AG20443 (cell line): ENCODE data around the gene DOCK1.

Experiments used
- DNase-seq: peaks from one replicate; pipeline ENCODE4 v3.0.0; 2012; ENCODE audit warnings: low spot score, mixed read lengths

DOCK1 gene

GRCh38 chr10:127427926-127428325 lies 522.7 kb downstream of the DOCK1 start:
- DNase-seq: no peak

DNA sequence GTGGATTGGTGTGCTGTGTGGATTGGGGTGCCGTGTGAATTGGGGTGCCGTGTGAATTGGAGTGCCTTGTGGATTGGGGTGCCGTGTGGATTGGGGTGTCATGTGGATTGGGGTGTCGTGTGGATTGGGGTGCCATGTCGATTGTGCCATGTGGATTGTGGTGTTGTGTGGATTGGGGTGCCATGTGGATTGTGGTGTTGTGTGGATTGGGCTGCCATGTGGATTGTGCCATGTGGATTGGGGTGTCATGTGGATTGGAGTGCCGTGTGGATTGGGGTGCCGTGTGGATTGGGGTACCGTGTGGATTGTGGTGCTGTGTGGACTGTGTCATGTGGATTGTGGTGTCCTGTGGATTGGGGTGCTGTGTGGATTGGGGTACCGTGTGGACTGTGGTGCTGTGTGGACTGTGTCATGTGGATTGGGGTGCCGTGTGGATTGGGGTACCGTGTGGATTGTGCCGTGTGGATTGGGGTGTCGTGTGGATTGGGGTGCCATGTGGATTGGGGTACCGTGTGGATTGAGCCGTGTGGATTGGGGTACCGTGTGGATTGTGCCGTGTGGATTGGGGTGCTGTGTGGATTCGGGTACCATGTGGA lies 523.3 kb downstream of the DOCK1 start:
- DNase-seq: no peak

DNA sequence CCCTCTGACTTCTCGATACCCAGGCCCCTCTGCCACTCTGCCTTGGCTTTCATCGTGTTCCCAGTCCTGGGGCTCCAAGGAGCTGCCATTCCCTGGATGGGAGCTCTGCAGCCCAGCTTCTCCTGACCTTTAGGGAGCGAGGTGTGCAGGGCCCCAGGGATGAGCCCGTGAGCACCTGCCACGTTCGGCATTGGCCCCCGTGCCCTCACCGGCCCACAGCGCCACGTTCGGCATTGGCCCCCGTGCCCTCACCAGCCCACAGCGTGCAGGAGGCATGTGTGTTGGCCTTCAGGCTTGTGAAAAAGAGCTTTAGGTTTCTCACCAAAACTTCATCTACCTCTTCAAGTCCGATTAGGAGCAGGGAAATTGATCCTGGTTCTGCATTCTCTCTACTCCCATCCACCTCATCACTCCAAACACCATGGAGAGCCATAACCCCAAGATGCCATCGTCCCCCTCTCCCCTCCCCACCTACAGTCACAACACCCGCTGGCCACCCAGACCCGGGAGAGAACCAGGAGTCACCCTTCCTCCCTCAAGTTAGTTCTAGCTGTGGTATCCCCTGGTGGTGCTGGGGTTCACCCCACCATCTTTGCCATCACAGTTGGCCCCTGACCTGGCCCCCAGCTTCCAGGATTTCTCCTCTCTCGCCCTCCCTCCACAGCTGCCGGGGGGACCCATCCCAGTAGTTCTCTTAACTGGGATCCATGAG lies 524.5 kb downstream of the DOCK1 start:
- DNase-seq: no peak

GRCh38 chr10:127431525-127431924 lies 526.3 kb downstream of the DOCK1 start:
- no peak for DNase-seq

GRCh38 chr10:127434006-127434405 lies 528.8 kb downstream of the DOCK1 start:
- DNase-seq: no peak

- no peak for DNase-seq
Observed at GRCh38 chr10:127435246-127435645, 530.0 kb downstream of the DOCK1 start.

- no peak for DNase-seq
Observed at GRCh38 chr10:127440371-127440770, 535.1 kb downstream of the DOCK1 start.

GRCh38 chr10:127441350-127442219 lies 536.4 kb downstream of the DOCK1 start:
- no peak for DNase-seq

- DNase-seq: no peak
Observed at GRCh38 chr10:127442220-127442525, 536.9 kb downstream of the DOCK1 start.

GRCh38 chr10:127444155-127444554 lies 538.9 kb downstream of the DOCK1 start:
- DNase-seq: no peak

- DNase-seq: no peak
Observed at GRCh38 chr10:127447197-127447596, 542.0 kb downstream of the DOCK1 start.

GRCh38 chr10:127449490-127449889 lies 544.3 kb downstream of the DOCK1 start:
- no peak for DNase-seq

DNA sequence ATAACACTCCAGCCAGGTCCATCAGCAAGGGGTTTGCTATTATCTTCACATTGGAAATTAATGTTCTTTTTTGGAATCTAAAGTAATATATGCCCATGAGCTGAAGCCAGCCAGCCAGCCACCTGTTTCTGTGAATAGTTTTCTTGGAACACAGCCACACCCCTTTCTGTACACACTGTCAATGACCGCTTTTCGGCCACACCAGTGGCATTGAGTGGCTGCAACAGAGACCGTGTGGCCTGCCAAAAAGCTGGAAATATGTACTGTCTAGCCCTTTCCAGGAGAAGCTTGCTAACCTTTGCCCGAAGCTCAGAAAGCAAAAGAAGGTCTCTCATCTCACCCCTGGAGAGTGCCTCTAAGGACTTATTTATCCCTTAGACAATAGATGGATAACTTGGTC lies 545.4 kb downstream of the DOCK1 start:
- DNase-seq: no peak

DNA sequence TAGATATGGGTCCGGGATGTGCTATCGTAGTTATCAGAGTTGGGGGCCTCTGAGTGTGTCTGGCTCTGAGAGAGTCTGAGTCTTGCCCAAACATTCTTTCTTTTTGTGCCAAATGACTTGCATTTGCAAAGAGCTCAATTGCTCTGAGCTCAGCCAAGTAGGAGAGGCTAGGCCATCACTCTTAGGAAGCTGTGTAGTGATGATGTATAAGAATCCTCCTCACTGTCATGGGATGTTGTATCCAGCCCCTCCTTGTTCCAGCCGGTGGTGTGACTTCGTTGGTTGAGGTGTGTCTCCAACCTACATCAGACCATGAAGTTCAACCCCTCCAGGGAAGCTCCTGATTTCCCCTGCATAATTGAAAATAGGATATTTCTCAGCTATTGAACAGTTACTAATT lies 546.4 kb downstream of the DOCK1 start:
- DNase-seq: no peak

- no peak for DNase-seq
Observed at GRCh38 chr10:127452568-127452967, 547.3 kb downstream of the DOCK1 start.

DNA sequence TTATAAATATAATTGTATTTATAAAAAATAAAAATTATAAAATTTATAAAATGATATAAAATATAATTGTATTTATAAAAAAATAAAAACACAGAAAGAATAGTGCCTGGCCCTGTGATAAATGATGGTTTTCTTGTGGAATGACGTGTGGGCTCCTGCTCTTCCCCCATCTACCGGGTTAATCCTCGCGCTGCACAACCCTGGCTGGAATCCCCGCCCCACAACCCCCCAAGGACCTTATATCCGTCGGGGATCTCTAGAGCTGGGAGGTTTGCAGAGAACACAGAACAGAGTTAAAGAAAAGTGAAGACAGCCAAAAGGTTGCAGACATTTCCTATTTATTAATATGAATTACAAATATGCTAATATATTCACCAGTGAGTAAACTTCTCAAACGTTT lies 548.5 kb downstream of the DOCK1 start:
- DNase-seq: no peak

DNA sequence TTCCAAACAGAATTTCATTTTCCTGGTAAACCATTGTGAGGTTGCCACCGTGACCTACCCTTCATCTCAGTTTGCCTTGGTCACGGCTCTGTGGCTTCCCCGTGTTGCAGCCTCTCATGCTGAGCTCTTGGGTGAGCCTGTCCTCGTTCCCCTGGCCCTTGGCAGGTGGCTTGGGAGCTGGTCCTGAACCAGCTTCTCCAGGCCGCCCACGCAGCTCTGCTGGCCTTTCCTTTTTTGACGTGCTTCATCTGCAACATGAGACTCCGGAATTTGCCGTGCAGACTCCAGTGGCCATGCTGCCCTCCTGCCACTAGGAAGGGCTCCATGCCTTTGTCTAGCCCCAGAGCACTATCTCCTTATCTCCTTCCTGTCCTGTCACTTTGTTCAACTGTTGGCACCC lies 550.9 kb downstream of the DOCK1 start:
- DNase-seq: no peak

DNA sequence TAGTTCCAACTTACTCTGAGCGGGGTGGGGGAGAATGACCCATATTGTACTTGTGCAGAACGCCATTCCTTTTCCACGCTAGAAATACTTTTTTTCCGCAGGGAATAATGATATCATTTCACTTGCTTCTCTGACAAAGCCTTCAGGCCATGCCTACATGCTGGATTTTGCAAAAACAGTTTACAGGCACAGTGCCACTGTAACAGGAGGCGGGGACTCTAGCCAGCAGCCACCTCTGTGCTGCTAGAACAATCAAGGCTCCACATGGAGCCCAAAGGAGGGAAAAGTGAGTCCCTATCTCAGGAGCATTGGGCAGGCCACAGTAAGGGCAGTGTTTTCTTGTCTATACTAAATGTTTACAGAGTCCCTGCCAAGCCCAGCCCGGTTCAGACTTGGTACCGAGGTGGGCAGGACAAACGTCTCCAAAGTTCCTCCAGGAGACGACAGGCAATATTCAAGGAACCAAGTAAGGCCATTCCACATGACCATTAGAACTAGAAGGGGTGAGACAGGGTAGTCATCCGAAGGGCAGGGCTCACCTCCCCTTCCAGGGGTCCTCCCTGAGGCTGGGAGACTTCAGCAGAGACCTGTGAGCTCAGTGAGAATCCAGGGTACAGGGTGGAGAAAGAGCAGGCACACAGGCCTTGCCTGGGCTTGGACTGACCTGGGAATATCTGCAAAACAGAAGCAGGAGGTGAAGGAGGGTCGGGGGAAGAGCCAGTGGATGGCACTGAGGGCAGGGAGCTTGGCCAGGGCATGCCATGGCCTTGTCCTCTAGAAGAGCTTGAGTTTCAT lies 553.0 kb downstream of the DOCK1 start:
- no peak for DNase-seq

GRCh38 chr10:127458829-127459228 lies 553.6 kb downstream of the DOCK1 start:
- no peak for DNase-seq

- DNase-seq: no peak
Observed at GRCh38 chr10:127459918-127460317, 554.7 kb downstream of the DOCK1 start.

DNA sequence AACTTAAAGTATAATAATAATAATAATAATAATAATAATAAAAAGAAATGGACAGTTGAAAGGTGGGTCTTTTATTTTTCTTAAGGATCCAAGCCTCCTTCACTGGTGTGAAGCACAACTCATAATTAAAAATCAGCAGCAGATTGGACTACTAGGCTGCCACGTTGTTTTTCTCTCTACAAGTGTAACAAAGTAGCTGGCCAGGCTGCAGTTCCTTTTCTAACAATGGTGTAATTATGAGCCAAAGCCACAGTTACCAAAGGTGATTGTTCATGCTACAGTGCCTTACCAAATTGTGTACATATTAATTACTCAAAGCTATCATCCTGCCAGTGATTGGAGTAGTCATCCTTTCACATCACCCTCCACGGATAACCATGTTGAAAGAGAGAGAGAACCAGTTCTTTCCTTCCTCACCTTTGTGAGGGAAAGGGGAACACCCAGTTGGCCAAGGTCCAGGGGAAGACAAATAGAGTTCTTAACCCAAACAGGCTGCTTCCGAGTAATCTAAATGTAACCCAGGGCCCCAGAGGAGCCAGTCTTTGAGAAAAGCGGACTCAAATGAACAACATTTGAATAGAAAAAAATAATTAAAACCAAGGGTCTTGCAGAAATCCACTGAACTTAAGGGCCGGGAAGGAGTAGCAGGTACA lies 557.5 kb downstream of the DOCK1 start:
- DNase-seq: no peak

GRCh38 chr10:127463548-127463947 lies 558.3 kb downstream of the DOCK1 start:
- DNase-seq: no peak
